GM18517 (cell line): ENCODE data around the gene FHIT.

Source experiments
- ATAC-seq: cut with Tn5 transposase; IDR thresholded peaks from one replicate; pipeline ENCODE4 v1.9.1; 2021; ENCODE audit warnings: mild to moderate bottlenecking, moderate library complexity; ENCODE audit not compliant: unreplicated experiment

FHIT gene

DNA sequence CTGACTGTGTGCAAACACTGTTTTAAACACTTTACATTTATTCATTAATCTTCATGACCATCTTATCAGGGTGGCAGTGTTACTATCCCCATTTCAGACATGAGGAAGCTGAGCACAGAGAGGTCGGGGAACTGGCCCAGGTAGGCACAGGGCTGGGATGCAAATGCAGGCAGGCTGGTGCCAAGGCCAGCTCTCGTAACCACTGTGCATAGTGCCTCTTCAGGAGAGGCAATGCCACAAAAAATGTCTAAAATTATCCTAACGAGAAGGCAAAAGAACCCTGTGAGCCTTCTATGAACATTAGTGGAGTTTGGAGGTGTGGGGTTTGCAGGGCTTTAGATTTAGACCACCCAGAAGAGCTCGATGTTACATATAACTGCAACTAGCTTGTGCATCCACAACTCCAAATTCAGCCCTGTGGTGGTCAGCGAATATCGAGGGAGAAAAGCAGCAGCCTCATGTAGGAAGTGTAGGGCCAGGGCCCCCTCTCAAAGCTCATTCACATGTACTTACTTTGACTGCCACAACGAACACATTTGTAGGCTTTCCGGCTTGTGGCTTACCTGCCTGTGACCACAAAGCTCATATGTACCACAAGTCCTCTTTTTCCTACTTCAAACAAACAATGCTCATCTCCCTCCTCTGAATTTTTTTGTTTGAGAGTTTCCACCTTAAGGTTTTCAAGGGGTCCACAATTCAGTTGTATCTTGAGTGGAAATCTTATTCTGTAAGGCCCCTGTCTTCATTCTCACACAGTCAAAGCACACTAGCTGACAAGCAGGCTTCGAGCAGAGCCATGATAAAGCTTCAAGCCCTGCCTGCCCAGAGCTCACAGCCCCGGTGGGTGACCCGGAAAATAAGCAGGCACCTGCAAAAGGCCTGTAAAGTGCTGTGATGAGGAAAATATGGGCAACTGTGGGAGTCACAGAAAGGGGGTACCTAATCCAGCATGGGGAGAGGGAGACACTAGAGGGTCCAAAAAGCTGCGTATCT, 1478.5 kb downstream of the FHIT start:
- no peak for ATAC-seq

GRCh38 chr3:59771768-59772181, 1479.5 kb downstream of the FHIT start:
- no peak for ATAC-seq

DNA sequence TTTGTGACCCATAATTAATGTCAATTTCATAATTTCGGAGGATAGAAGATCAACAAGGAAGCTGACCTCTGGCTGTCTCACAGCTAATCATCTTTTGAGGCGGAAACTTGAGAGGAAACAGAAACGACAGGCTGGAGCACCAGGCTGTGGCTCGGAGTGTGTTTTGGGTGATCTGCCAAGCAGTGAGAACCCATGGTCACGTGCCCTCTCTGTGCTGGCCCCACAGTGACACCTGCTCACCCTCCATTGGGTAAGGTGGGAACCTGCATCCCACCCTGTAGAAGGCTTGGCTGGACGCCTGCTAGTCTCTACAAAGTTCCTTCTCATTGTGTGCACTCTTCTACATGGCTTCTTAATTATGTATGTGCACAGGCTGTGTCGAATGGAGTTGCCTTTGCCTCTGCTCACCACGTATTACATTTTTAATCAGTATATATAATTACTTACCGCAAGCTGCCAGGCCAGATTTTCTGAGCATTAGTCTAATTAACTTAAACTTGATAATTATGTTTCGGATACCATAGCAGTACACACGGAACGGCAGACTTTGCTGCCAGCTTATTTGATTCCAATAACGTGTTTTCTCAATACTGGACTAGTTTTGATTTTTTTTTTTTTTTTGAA, 1482.0 kb downstream of the FHIT start:
- no peak for ATAC-seq

GRCh38 chr3:59766200-59766872, 1484.9 kb downstream of the FHIT start:
- ATAC-seq: no peak

GRCh38 chr3:59764171-59764570, 1487.1 kb downstream of the FHIT start:
- no peak for ATAC-seq

GRCh38 chr3:59762941-59763340, 1488.3 kb downstream of the FHIT start:
- no peak for ATAC-seq

GRCh38 chr3:59759298-59760031, 1491.8 kb downstream of the FHIT start:
- no peak for ATAC-seq

GRCh38 chr3:59758672-59759071, 1492.6 kb downstream of the FHIT start:
- ATAC-seq: no peak

DNA sequence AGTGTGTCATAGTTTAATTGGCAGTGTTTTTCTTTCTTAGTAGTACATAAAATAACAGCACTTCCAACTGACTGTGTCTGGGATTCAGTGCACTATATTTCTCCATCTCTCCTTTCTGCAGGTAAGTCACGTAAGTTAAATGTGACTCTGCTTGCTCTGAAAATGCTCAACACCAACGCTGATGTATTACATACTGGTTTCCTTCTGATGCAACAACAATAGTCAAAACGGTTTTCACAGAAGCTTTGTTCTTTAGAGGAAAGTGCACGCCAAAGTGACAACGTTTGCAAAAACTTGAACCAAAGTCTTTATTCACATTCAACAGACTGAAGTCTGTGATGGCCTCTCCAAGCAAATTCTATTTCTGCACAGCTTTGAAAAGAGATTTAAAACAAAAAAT, 1494.3 kb downstream of the FHIT start:
- ATAC-seq: no peak

GRCh38 chr3:59754456-59755129, 1496.7 kb downstream of the FHIT start:
- ATAC-seq: no peak

- ATAC-seq: no peak
Observed at GRCh38 chr3:59753808-59754450, 1497.3 kb downstream of the FHIT start.

DNA sequence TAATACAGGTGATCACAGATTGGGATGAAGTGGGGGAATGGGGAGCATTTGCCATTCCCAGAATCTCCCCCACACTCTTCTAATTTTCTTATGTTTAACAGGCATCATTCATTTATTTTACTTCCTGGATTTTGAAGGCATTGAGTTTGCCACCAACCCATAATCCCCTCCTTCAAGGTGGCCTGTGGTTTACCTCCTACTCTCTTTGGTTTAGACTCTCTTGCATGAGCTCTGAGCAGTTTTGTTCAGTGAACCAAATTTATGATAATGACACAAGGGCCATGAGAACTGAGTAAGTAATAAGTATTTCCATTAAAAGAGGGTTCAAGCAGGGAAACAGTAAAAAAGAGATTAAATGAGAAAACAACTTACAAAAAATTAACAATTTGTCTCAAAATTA, 1498.3 kb downstream of the FHIT start:
- no peak for ATAC-seq

- ATAC-seq: no peak
Observed at GRCh38 chr3:59751606-59752005, 1499.6 kb downstream of the FHIT start.

DNA sequence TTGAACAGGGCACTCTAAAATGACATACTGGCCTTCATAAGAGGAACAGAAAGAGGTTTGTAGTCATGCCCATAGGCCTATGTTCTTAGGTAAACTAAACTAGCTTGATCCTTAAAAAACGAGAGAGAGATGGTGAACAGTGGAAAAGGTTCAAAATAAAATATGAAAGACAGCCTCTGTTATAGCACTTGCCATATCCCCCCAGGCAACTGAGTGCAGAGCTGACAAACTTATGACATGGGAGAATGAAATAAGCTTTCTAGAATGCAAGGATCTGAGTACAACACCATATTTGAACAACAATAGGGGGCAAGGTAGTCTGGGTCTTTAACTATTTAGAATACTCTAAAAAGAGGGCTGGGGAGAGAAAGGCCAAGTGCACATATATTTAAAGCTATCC, 1500.9 kb downstream of the FHIT start:
- no peak for ATAC-seq

- no peak for ATAC-seq
Observed at GRCh38 chr3:59749291-59749690, 1502.0 kb downstream of the FHIT start.

DNA sequence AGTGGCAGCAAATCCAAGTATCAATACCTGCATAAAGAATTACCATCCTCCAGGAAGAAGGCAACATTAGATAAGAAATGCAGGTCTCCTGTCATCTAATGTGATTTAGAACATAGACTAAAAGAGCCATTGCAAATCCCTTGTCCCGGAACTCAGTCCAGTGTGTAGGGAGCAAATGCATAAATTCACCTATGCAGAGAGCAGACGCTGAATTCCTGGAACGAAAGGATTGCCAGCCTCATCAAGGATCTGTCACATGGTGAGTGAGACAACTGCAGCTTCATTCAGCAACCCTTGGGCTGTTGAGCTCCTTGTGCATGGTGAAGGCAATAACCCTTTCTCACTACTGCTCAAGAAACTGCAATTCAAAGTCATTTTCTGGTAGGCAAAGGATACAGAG, 1504.7 kb downstream of the FHIT start:
- no peak for ATAC-seq

- ATAC-seq: no peak
Observed at GRCh38 chr3:59737241-59737640, 1514.0 kb downstream of the FHIT start.

DNA sequence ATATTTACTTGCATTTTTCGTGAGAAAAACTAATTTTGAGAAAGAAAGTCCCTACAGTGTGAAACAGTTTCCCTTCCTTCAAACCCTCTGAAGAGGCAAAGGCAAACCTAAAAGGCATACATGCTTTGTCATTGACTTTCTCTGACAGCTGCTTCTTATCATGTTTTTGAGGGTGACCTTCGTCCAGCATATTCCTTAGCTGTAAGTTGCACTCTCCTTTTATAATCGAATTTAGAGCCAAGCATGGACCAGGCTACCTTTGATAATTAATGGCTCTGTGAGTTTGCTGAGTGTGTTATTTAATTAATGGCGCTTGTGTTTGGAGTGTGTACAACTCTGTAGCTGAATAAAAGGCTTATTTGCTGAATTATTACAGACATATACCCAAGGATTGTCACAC, 1517.2 kb downstream of the FHIT start:
- ATAC-seq: no peak

- ATAC-seq: no peak
Observed at GRCh38 chr3:59733041-59733809, 1518.0 kb downstream of the FHIT start.
